Fibroblast of lung (primary cell): ENCODE measurements around the gene RBMS2. TPM values are rescaled to one million over a fixed set of nuclear protein-coding genes. Genes with fewer than 3 reads are reported as not detected.

ENCODE experiments used
- DNase-seq, 2 donors: peaks; one replicate each; pipeline versions ENCODE4 v3.0.0 to v3.0.0-alpha.2; 2010; ENCODE audit warnings: low read depth in 2 of 2
- H2AFZ ChIP-seq: 2 replicates; pipeline ENCODE4 v1.5.1; 2012; ENCODE audit warnings: low read length, control low read depth, inconsistent platforms
- H3K27ac ChIP-seq: 2 replicates; pipeline ENCODE4 v1.5.1; 2011; ENCODE audit warnings: low read length, control low read depth; ENCODE audit not compliant: insufficient read depth
- H3K27me3 ChIP-seq: 2 replicates; pipeline ENCODE4 v1.5.1; 2011; ENCODE audit warnings: mild to moderate bottlenecking, low read length; ENCODE audit not compliant: control insufficient read depth, insufficient read depth
- H3K36me3 ChIP-seq: 2 replicates; pipeline ENCODE4 v1.5.1; 2011; ENCODE audit warnings: low read length; ENCODE audit not compliant: control insufficient read depth, insufficient read depth
- H3K4me1 ChIP-seq: 2 replicates; pipeline ENCODE4 v1.5.1; 2011; ENCODE audit warnings: low read length; ENCODE audit not compliant: control insufficient read depth, insufficient read depth; ENCODE audit errors: extremely low read depth
- H3K4me2 ChIP-seq: 2 replicates; pipeline ENCODE4 v1.5.1; 2011; ENCODE audit warnings: low read length, control low read depth; ENCODE audit not compliant: insufficient read depth; ENCODE audit errors: extremely low read depth
- H3K4me3 ChIP-seq, 4 experiments: fragments of 200-600 bp in 1 of 4; sonication (generic) in 1 of 4; replicated peaks in 1 of 4; 2 replicates each; pipeline ENCODE4 v1.5.1; 2011 to 2016; ENCODE audit warnings: low read length in 4 of 4, low read depth in 3 of 4, mild to moderate bottlenecking in 3 of 4, control low read depth in 2 of 4, inconsistent platforms in 1 of 4, mixed read lengths in 1 of 4; ENCODE audit not compliant: insufficient read depth in 1 of 4; ENCODE audit errors: control extremely low read depth in 1 of 4
- H3K79me2 ChIP-seq: 2 replicates; pipeline ENCODE4 v1.5.1; 2012; ENCODE audit warnings: mild to moderate bottlenecking, low read length, inconsistent platforms; ENCODE audit not compliant: control insufficient read depth, insufficient read depth
- H3K9ac ChIP-seq: 2 replicates; pipeline ENCODE4 v1.5.1; 2011; ENCODE audit warnings: mild to moderate bottlenecking, low read length, control low read depth; ENCODE audit not compliant: insufficient read depth
- H3K9me3 ChIP-seq: 2 replicates; pipeline ENCODE4 v1.5.1; 2012; ENCODE audit warnings: low read depth, low read length; ENCODE audit not compliant: control insufficient read depth, insufficient read depth
- H4K20me1 ChIP-seq: 2 replicates; pipeline ENCODE4 v1.5.1; 2011; ENCODE audit warnings: low read length; ENCODE audit not compliant: control insufficient read depth, insufficient read depth; ENCODE audit errors: extremely low read depth
- EZH2 ChIP-seq: IDR thresholded peaks from 2 replicates; pipeline ENCODE4 v1.5.1; 2012; ENCODE audit warnings: low read length, control low read depth, mild to moderate bottlenecking; ENCODE audit errors: missing control alignments
- polyA plus RNA-seq, 2 donors: library from polyadenylated mRNA; depleted of rRNA in 1 of 2; stranded (reverse) in 1 of 2; unstranded in 1 of 2; fragments of >200 nt; gene quantifications; 2 replicates each; pipeline ENCODE4 v1.2.1, GENCODE V29; 2011 to 2012; ENCODE audit warnings: missing spikeins in 1 of 2
- total RNA-seq: library from RNA; depleted of rRNA; stranded (reverse); fragments of >200 nt; gene quantifications from 2 replicates; pipeline ENCODE4 v1.2.1, GENCODE V29; 2014
- TF ChIP-seq, protein P1 (sequence below), 2 donors: IDR thresholded peaks in 1 of 2; conservative IDR thresholded peaks in 1 of 2; 1 replicate in 1 of 2; 2 replicates in 1 of 2; pipeline ENCODE4 v1.5.1; 2011 to 2012; ENCODE audit warnings: low read length in 2 of 2, control low read depth in 1 of 2, inconsistent platforms in 1 of 2, low read depth in 1 of 2, mild to moderate bottlenecking in 1 of 2

The RBMS2 gene
- total and polyA plus RNA-seq, 2 donors (not counting 1 experiment from before 2014, with no cell fraction given) = 23.1 to 66.9 TPM

DNA sequence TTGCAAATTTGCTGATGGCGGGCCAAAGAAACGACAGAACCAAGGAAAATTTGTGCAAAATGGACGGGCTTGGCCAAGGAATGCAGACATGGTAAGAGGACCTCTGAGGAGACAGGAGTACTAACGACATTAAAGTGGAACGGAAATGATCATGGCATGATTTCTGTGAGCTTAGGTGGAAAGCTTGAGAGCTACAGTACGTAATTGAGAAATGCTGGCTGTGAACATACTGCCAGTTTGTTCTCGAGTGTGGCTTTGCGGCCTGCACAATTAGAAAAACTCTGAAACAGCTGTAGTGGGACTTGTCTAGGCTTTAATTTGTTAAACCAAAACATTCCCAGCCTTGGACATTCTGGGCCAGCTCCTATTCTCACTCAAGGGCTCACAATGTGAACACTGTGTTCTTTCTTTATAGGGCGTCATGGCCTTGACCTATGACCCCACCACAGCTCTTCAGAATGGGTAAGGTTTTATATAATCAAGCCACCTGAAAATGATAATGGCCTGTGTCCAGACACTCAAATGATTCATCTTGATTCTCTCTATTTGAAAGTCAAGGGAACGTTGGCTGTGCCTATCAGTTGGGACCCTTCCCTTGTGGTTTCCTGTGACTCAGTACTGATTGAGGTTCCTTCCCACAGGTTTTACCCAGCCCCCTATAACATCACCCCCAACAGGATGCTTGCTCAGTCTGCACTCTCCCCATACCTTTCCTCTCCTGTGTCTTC lies 60.0 kb downstream of the RBMS2 start:
- Histone ChIP-seq H2AFZ (no peak overlapping the region), H3K79me2 (no peaks in the 10 kb centered on the region), H3K4me1 (no peaks in the 10 kb centered on the region), H3K4me2 (no peak overlapping the region), H3K9ac (no peak overlapping the region), H3K9me3 (no peaks in the 10 kb centered on the region), H4K20me1 (no peaks in the 10 kb centered on the region), H3K4me3 (no peak overlapping the region), H3K27ac (no peak overlapping the region), H3K36me3 (peaks cover 2% of the 10 kb centered on the region), H3K27me3 (no peaks in the 10 kb centered on the region)
- DNase-seq = peak in 1 of 2 donors; percentile 78
- TF ChIP-seq, protein P1, sequence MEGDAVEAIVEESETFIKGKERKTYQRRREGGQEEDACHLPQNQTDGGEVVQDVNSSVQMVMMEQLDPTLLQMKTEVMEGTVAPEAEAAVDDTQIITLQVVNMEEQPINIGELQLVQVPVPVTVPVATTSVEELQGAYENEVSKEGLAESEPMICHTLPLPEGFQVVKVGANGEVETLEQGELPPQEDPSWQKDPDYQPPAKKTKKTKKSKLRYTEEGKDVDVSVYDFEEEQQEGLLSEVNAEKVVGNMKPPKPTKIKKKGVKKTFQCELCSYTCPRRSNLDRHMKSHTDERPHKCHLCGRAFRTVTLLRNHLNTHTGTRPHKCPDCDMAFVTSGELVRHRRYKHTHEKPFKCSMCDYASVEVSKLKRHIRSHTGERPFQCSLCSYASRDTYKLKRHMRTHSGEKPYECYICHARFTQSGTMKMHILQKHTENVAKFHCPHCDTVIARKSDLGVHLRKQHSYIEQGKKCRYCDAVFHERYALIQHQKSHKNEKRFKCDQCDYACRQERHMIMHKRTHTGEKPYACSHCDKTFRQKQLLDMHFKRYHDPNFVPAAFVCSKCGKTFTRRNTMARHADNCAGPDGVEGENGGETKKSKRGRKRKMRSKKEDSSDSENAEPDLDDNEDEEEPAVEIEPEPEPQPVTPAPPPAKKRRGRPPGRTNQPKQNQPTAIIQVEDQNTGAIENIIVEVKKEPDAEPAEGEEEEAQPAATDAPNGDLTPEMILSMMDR (conservative IDR thresholded peaks at IDR 0.05 in 1 of 2, IDR thresholded peaks at IDR 0.05 in 1 of 2; ENCODE audit: low read depth in 1 of 2, low read length in 2 of 2) = no peak
- TF ChIP-seq EZH2 = no peak

DNA sequence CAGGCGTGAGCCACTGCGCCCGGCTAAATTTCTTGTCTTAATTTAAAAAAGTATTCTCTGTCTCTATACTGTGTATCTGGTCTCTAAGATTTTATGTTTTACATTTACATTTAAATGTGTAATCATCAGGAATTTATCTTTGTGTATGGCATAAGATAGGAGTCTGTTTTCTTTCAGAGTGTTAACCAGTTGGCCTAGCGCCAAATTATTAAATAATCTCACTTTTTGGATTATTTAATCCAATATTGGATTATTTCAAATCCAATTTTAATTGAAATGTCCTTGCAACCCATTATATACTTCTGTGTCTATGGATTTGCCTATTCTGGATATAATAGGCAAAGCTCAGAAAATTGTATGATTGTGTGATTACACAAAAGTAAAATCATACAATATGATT lies 63.5 kb downstream of the RBMS2 start:
- H3K4me1 ChIP-seq = no peaks in the 10 kb centered on the region
- no peak overlapping the region for H3K4me3 ChIP-seq
- no peak overlapping the region for H3K27ac ChIP-seq
- H3K27me3 ChIP-seq = no peaks in the 10 kb centered on the region
- H4K20me1 ChIP-seq = no peaks in the 10 kb centered on the region
- H3K36me3 ChIP-seq = peaks cover 13% of the 10 kb centered on the region
- no peak for DNase-seq
- no peaks in the 10 kb centered on the region for H3K79me2 ChIP-seq
- TF ChIP-seq EZH2 = no peak
- TF ChIP-seq, protein P1 (conservative IDR thresholded peaks at IDR 0.05 in 1 of 2, IDR thresholded peaks at IDR 0.05 in 1 of 2; ENCODE audit: low read depth in 1 of 2, low read length in 2 of 2) = no peak
- H3K4me2 ChIP-seq = no peak overlapping the region
- no peak overlapping the region for H3K9ac ChIP-seq
- no peaks in the 10 kb centered on the region for H3K9me3 ChIP-seq
- H2AFZ ChIP-seq = no peak overlapping the region

DNA sequence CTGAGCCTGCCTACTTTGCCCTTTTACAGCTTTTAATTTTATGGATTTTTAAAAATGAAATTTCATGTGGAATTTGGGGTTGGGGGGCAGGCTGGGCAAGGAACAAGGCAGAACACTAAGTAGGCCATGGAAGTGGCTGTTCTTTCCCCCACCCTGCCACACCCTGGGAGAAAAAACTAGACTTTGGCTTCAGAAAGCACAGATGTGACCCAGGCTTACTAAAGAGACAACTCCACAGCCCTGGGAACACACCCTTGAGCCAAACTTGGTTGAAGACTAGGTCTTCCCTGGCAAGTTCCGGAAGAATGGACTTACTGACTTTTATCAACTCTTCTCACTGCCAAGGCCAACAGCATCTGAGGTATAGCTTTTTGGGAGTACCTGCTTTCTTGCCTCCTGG lies 68.2 kb downstream of the RBMS2 start:
- no peak for TF ChIP-seq EZH2
- TF ChIP-seq, protein P1 (conservative IDR thresholded peaks at IDR 0.05 in 1 of 2, IDR thresholded peaks at IDR 0.05 in 1 of 2; ENCODE audit: low read depth in 1 of 2, low read length in 2 of 2) = no peak
- no peaks in the 10 kb centered on the region for H3K79me2 ChIP-seq
- peaks cover 18% of the 10 kb centered on the region for H3K36me3 ChIP-seq
- no peak overlapping the region for H3K9ac ChIP-seq
- no peak overlapping the region for H2AFZ ChIP-seq
- no peaks in the 10 kb centered on the region for H4K20me1 ChIP-seq
- no peak for DNase-seq
- H3K27me3 ChIP-seq = no peaks in the 10 kb centered on the region
- H3K9me3 ChIP-seq = no peaks in the 10 kb centered on the region
- H3K4me3 ChIP-seq = no peak overlapping the region
- H3K27ac ChIP-seq = no peak overlapping the region
- no peak overlapping the region for H3K4me2 ChIP-seq
- no peaks in the 10 kb centered on the region for H3K4me1 ChIP-seq
